OCI-M2 (cell line): Measurements from ENCODE around the gene MRPL36.
"Not testable (repeated sequence)": the region's sequence is repeated elsewhere in the genome, so short reads cannot be mapped to it uniquely, and the experiment has no call there.

Experiments used
- DNase-seq: peaks from one replicate; lab custom pipeline; 2025; ENCODE audit not compliant: unreplicated experiment; lab: John Stamatoyannopoulos, UW

MRPL36 gene

GRCh38 chr5:1797103-1797800, 2.4 kb downstream of the MRPL36 start:
- DNase-seq, result no peak

- no peak for DNase-seq
Observed at GRCh38 chr5:1796371-1797102, 3.1 kb downstream of the MRPL36 start.

- DNase-seq, result no peak
Observed at GRCh38 chr5:1795931-1796330, 3.7 kb downstream of the MRPL36 start.

GRCh38 chr5:1795506-1795905, 4.1 kb downstream of the MRPL36 start:
- no peak for DNase-seq

- no peak for DNase-seq
Observed at GRCh38 chr5:1794901-1795290, 4.7 kb downstream of the MRPL36 start.

- no peak for DNase-seq
Observed at GRCh38 chr5:1793966-1794900, 5.4 kb downstream of the MRPL36 start.

GRCh38 chr5:1793301-1793740, 6.3 kb downstream of the MRPL36 start:
- DNase-seq, result no peak

GRCh38 chr5:1792842-1793266, 6.8 kb downstream of the MRPL36 start:
- no peak for DNase-seq

- no peak for DNase-seq
Observed at GRCh38 chr5:1791176-1791575, 8.5 kb downstream of the MRPL36 start.

- no peak for DNase-seq
Observed at GRCh38 chr5:1789834-1790471, 9.7 kb downstream of the MRPL36 start.

- not testable (repeated sequence) for DNase-seq
Observed at GRCh38 chr5:1789438-1789833, 10.2 kb downstream of the MRPL36 start.

- DNase-seq, result no peak
Observed at GRCh38 chr5:1788828-1789227, 10.8 kb downstream of the MRPL36 start.

- no peak for DNase-seq
Observed at GRCh38 chr5:1788200-1788599, 11.4 kb downstream of the MRPL36 start.

GRCh38 chr5:1787472-1788047, 12.1 kb downstream of the MRPL36 start:
- no peak for DNase-seq

- no peak for DNase-seq
Observed at GRCh38 chr5:1786621-1787471, 12.8 kb downstream of the MRPL36 start.

GRCh38 chr5:1785984-1786383, 13.7 kb downstream of the MRPL36 start:
- no peak for DNase-seq

- DNase-seq, result no peak
Observed at GRCh38 chr5:1785062-1785461, 14.6 kb downstream of the MRPL36 start.

GRCh38 chr5:1784197-1785050, 15.2 kb downstream of the MRPL36 start:
- DNase-seq, result no peak

GRCh38 chr5:1783216-1783554, 16.5 kb downstream of the MRPL36 start:
- no peak for DNase-seq
